Measurements from ENCODE around the gene SEPSECS. TPM values are rescaled to one million over a fixed set of nuclear protein-coding genes. Genes with fewer than 3 reads are reported as not detected.

Gene SEPSECS
- total RNA-seq, 1 experiment from 2014 or later: 4.0 TPM

GRCh38 chr4:25162566-25162965, 2.3 kb upstream of the SEPSECS start:
- no peak for DNase-seq (ENCODE audit: low read depth, low spot score)
- CTCF ChIA-PET: no interaction called here
- POLR2A ChIA-PET: no interaction called here
- Histone ChIP-seq H3K4me1 (ENCODE audit: control insufficient read depth, insufficient read depth, low read length) (peaks cover 10% of the 10 kb centered on the region), H3K4me3 (ENCODE audit: low read depth in 2 of 2, low read length in 2 of 2) (no peak overlapping the region), H3K27ac (ENCODE audit: low read length) (no peak overlapping the region), H3K9me3 (ENCODE audit: control insufficient read depth, insufficient read depth, low read depth, low read length) (no peaks in the 10 kb centered on the region), H3K27me3 (ENCODE audit: control insufficient read depth, insufficient read depth, low read length) (no peaks in the 10 kb centered on the region), H3K36me3 (ENCODE audit: control insufficient read depth, insufficient read depth, low read length) (no peaks in the 10 kb centered on the region)
- no TSS peak for BruUV-seq (replicated peaks)
- TF ChIP-seq POLR2AphosphoS5 (IDR thresholded peaks at IDR 0.05; ENCODE audit: low read depth, low read length): no peak
- TF ChIP-seq CTCF (IDR thresholded peaks at IDR 0.05): no peak
- TF ChIP-seq, protein P1, sequence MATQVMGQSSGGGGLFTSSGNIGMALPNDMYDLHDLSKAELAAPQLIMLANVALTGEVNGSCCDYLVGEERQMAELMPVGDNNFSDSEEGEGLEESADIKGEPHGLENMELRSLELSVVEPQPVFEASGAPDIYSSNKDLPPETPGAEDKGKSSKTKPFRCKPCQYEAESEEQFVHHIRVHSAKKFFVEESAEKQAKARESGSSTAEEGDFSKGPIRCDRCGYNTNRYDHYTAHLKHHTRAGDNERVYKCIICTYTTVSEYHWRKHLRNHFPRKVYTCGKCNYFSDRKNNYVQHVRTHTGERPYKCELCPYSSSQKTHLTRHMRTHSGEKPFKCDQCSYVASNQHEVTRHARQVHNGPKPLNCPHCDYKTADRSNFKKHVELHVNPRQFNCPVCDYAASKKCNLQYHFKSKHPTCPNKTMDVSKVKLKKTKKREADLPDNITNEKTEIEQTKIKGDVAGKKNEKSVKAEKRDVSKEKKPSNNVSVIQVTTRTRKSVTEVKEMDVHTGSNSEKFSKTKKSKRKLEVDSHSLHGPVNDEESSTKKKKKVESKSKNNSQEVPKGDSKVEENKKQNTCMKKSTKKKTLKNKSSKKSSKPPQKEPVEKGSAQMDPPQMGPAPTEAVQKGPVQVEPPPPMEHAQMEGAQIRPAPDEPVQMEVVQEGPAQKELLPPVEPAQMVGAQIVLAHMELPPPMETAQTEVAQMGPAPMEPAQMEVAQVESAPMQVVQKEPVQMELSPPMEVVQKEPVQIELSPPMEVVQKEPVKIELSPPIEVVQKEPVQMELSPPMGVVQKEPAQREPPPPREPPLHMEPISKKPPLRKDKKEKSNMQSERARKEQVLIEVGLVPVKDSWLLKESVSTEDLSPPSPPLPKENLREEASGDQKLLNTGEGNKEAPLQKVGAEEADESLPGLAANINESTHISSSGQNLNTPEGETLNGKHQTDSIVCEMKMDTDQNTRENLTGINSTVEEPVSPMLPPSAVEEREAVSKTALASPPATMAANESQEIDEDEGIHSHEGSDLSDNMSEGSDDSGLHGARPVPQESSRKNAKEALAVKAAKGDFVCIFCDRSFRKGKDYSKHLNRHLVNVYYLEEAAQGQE (IDR thresholded peaks at IDR 0.05; ENCODE audit: insufficient read depth in 1 of 2, low read depth in 2 of 2, low read length in 1 of 2): no peak
- TF ChIP-seq TCF7L2 (IDR thresholded peaks at IDR 0.05; ENCODE audit: low read depth, low read length): no peak
- TF ChIP-seq SIN3A (IDR thresholded peaks at IDR 0.05; ENCODE audit: borderline replicate concordance, insufficient read depth, low read depth, low read length): no peak
- in situ Hi-C loops (cut with HindIII; ENCODE audit: low pct_unique_long_range_greater_than_20kb, low sequenced_read_pairs): no loop called here
- ATAC-seq: no peak
- intact Hi-C loops (cut with micrococcal nuclease; ENCODE audit: unreplicated experiment): loop anchor here (10.0 kb wide), 1 partner anchor 202 kb away; no protein-coding TSS in a partner anchor

GRCh38 chr4:25161593-25161950, 1.3 kb upstream of the SEPSECS start:
- intact Hi-C loops (cut with micrococcal nuclease; ENCODE audit: unreplicated experiment): loop anchor here (10.0 kb wide), 1 partner anchor 203 kb away; no protein-coding TSS in a partner anchor
- ChIA-PET CTCF (interaction anchor here (0.6 kb wide), 1 partner anchor 26 kb away, joined by 3 read pairs; no protein-coding TSS in a partner anchor), POLR2A (no interaction called here)
- H3K4me3 ChIP-seq (ENCODE audit: low read depth in 2 of 2, low read length in 2 of 2): peak overlapping the region; percentile 72 to 96
- peaks cover 10% of the 10 kb centered on the region for H3K4me1 ChIP-seq (ENCODE audit: control insufficient read depth, insufficient read depth, low read length)
- in situ Hi-C loops (cut with HindIII; ENCODE audit: low pct_unique_long_range_greater_than_20kb, low sequenced_read_pairs): no loop called here
- ATAC-seq (no peak), DNase-seq (ENCODE audit: low read depth, low spot score) (no peak)
- no TSS peak for BruUV-seq (replicated peaks)
- no peaks in the 10 kb centered on the region for H3K36me3 ChIP-seq (ENCODE audit: control insufficient read depth, insufficient read depth, low read length)
- H3K27me3 ChIP-seq (ENCODE audit: control insufficient read depth, insufficient read depth, low read length): no peaks in the 10 kb centered on the region
- no peaks in the 10 kb centered on the region for H3K9me3 ChIP-seq (ENCODE audit: control insufficient read depth, insufficient read depth, low read depth, low read length)
- TF ChIP-seq, protein P1 (IDR thresholded peaks at IDR 0.05; ENCODE audit: insufficient read depth in 1 of 2, low read depth in 2 of 2, low read length in 1 of 2): no peak
- no peak for TF ChIP-seq CTCF (IDR thresholded peaks at IDR 0.05)
- no peak for TF ChIP-seq SIN3A (IDR thresholded peaks at IDR 0.05; ENCODE audit: borderline replicate concordance, insufficient read depth, low read depth, low read length)
- TF ChIP-seq TCF7L2 (IDR thresholded peaks at IDR 0.05; ENCODE audit: low read depth, low read length): no peak
- TF ChIP-seq POLR2AphosphoS5 (IDR thresholded peaks at IDR 0.05; ENCODE audit: low read depth, low read length): no peak
- peak overlapping the region; percentile 84 for H3K27ac ChIP-seq (ENCODE audit: low read length)

Data from Panc1 (cell line).